Memory B cell (primary cell): ENCODE measurements around the gene KRT24.

Source experiments
- ATAC-seq: fragments of 150-1000 bp; cut with Tn5 transposase; 2 replicates; pipeline ENCODE4 v1.10.0; 2021; ENCODE audit warnings: low read depth, mild to moderate bottlenecking, moderate library complexity
- DNase-seq, 2 donors: peaks; one replicate each; pipeline ENCODE4 v3.0.0; 2022; ENCODE audit warnings: low spot score in 2 of 2
- H3K27ac Mint-ChIP-seq: one replicate; pipeline ENCODE4 v1.8.0; 2022; ENCODE audit warnings: mild to moderate bottlenecking, moderate library complexity, mixed read lengths
- H3K27me3 Mint-ChIP-seq: one replicate; pipeline ENCODE4 v1.8.0; 2022; ENCODE audit warnings: mixed read lengths
- H3K36me3 Mint-ChIP-seq: one replicate; pipeline ENCODE4 v1.8.0; 2022; ENCODE audit warnings: mild to moderate bottlenecking, mixed read lengths
- H3K4me1 Mint-ChIP-seq: one replicate; pipeline ENCODE4 v1.8.0; 2022; ENCODE audit warnings: mixed read lengths
- H3K4me3 Mint-ChIP-seq: one replicate; pipeline ENCODE4 v1.8.0; 2022; ENCODE audit warnings: mild to moderate bottlenecking, moderate library complexity, mixed read lengths
- H3K9me3 Mint-ChIP-seq: one replicate; pipeline ENCODE4 v1.8.0; 2022; ENCODE audit warnings: mixed read lengths

Gene KRT24

GRCh38 chr17:40714473-40714872, 10.9 kb upstream of the KRT24 start:
- Mint-ChIP-seq H3K27me3 (peaks cover 6% of the 10 kb centered on the region), H3K4me3 (no peak overlapping the region), H3K4me1 (no peaks in the 10 kb centered on the region), H3K9me3 (no peaks in the 10 kb centered on the region), H3K36me3 (no peaks in the 10 kb centered on the region), H3K27ac (no peak overlapping the region)
- DNase-seq (no peak), ATAC-seq (no peak)

GRCh38 chr17:40707745-40708144, 4.2 kb upstream of the KRT24 start:
- ATAC-seq, result no peak
- no peaks in the 10 kb centered on the region for H3K36me3 Mint-ChIP-seq
- DNase-seq, result no peak
- no peaks in the 10 kb centered on the region for H3K4me1 Mint-ChIP-seq
- peaks cover 12% of the 10 kb centered on the region for H3K27me3 Mint-ChIP-seq
- H3K27ac Mint-ChIP-seq, result no peak overlapping the region
- no peak overlapping the region for H3K4me3 Mint-ChIP-seq
- H3K9me3 Mint-ChIP-seq, result no peaks in the 10 kb centered on the region

- DNase-seq, result no peak
- Mint-ChIP-seq H3K36me3 (no peaks in the 10 kb centered on the region), H3K4me3 (no peak overlapping the region), H3K9me3 (no peaks in the 10 kb centered on the region), H3K27ac (no peak overlapping the region), H3K4me1 (no peaks in the 10 kb centered on the region), H3K27me3 (peaks cover 14% of the 10 kb centered on the region)
- no peak for ATAC-seq
Observed at GRCh38 chr17:40705584-40705983, 2.0 kb upstream of the KRT24 start.

- no peak for DNase-seq
- no peaks in the 10 kb centered on the region for H3K9me3 Mint-ChIP-seq
- H3K36me3 Mint-ChIP-seq, result no peaks in the 10 kb centered on the region
- H3K27ac Mint-ChIP-seq, result no peak overlapping the region
- H3K4me1 Mint-ChIP-seq, result no peaks in the 10 kb centered on the region
- H3K4me3 Mint-ChIP-seq, result no peak overlapping the region
- H3K27me3 Mint-ChIP-seq, result peaks cover 12% of the 10 kb centered on the region
- no peak for ATAC-seq
Observed at GRCh38 chr17:40702271-40702670, 1.3 kb downstream of the KRT24 start.

- no peak overlapping the region for H3K27ac Mint-ChIP-seq
- peaks cover 10% of the 10 kb centered on the region for H3K27me3 Mint-ChIP-seq
- H3K4me3 Mint-ChIP-seq, result no peak overlapping the region
- DNase-seq, result no peak
- H3K36me3 Mint-ChIP-seq, result no peaks in the 10 kb centered on the region
- no peaks in the 10 kb centered on the region for H3K4me1 Mint-ChIP-seq
- H3K9me3 Mint-ChIP-seq, result no peaks in the 10 kb centered on the region
- no peak for ATAC-seq
Observed at GRCh38 chr17:40699853-40700252, 3.7 kb downstream of the KRT24 start.

- H3K4me3 Mint-ChIP-seq, result no peak overlapping the region
- H3K4me1 Mint-ChIP-seq, result no peaks in the 10 kb centered on the region
- H3K27me3 Mint-ChIP-seq, result peaks cover 8% of the 10 kb centered on the region
- no peak overlapping the region for H3K27ac Mint-ChIP-seq
- no peaks in the 10 kb centered on the region for H3K9me3 Mint-ChIP-seq
- H3K36me3 Mint-ChIP-seq, result no peaks in the 10 kb centered on the region
- ATAC-seq (no peak), DNase-seq (no peak)
Observed at GRCh38 chr17:40699371-40699770, 4.2 kb downstream of the KRT24 start.

GRCh38 chr17:40697297-40697696, 6.3 kb downstream of the KRT24 start:
- no peak for ATAC-seq
- DNase-seq, result no peak
- Mint-ChIP-seq H3K36me3 (no peaks in the 10 kb centered on the region), H3K27me3 (peaks cover 5% of the 10 kb centered on the region), H3K27ac (no peak overlapping the region), H3K4me3 (no peak overlapping the region), H3K4me1 (no peaks in the 10 kb centered on the region), H3K9me3 (no peaks in the 10 kb centered on the region)

GRCh38 chr17:40696651-40697072, 6.9 kb downstream of the KRT24 start:
- ATAC-seq, result no peak

GRCh38 chr17:40695874-40696472, 7.6 kb downstream of the KRT24 start:
- no peaks in the 10 kb centered on the region for H3K9me3 Mint-ChIP-seq
- DNase-seq (no peak), ATAC-seq (no peak)
- H3K4me1 Mint-ChIP-seq, result no peaks in the 10 kb centered on the region
- no peak overlapping the region for H3K27ac Mint-ChIP-seq
- H3K27me3 Mint-ChIP-seq, result peaks cover 2% of the 10 kb centered on the region
- H3K4me3 Mint-ChIP-seq, result no peak overlapping the region
- H3K36me3 Mint-ChIP-seq, result no peaks in the 10 kb centered on the region

More at GRCh38 chr17:40696651-40697072, 6.9 kb downstream of the KRT24 start:
- DNase-seq, result no peak
- Mint-ChIP-seq H3K4me1 (no peaks in the 10 kb centered on the region), H3K9me3 (no peaks in the 10 kb centered on the region), H3K36me3 (no peaks in the 10 kb centered on the region), H3K4me3 (no peak overlapping the region), H3K27ac (no peak overlapping the region), H3K27me3 (peaks cover 3% of the 10 kb centered on the region)

GRCh38 chr17:40694584-40694983, 9.0 kb downstream of the KRT24 start:
- Mint-ChIP-seq H3K9me3 (no peaks in the 10 kb centered on the region), H3K4me3 (no peak overlapping the region), H3K27ac (no peak overlapping the region), H3K36me3 (no peaks in the 10 kb centered on the region), H3K4me1 (no peaks in the 10 kb centered on the region), H3K27me3 (peaks cover 2% of the 10 kb centered on the region)
- no peak for ATAC-seq
- DNase-seq, result no peak

GRCh38 chr17:40687106-40687505, 16.4 kb downstream of the KRT24 start:
- DNase-seq (no peak), ATAC-seq (no peak)
- H3K27me3 Mint-ChIP-seq, result peaks cover 5% of the 10 kb centered on the region
- no peaks in the 10 kb centered on the region for H3K9me3 Mint-ChIP-seq
- H3K4me3 Mint-ChIP-seq, result no peak overlapping the region
- no peaks in the 10 kb centered on the region for H3K36me3 Mint-ChIP-seq
- no peak overlapping the region for H3K27ac Mint-ChIP-seq
- H3K4me1 Mint-ChIP-seq, result no peaks in the 10 kb centered on the region

GRCh38 chr17:40686192-40686591, 17.4 kb downstream of the KRT24 start:
- H3K27ac Mint-ChIP-seq, result no peak overlapping the region
- H3K4me1 Mint-ChIP-seq, result no peaks in the 10 kb centered on the region
- H3K9me3 Mint-ChIP-seq, result no peaks in the 10 kb centered on the region
- peaks cover 8% of the 10 kb centered on the region for H3K27me3 Mint-ChIP-seq
- H3K36me3 Mint-ChIP-seq, result no peaks in the 10 kb centered on the region
- H3K4me3 Mint-ChIP-seq, result no peak overlapping the region
- no peak for ATAC-seq
- DNase-seq, result no peak

- no peak for DNase-seq
- Mint-ChIP-seq H3K27ac (no peak overlapping the region), H3K4me3 (no peak overlapping the region), H3K36me3 (no peaks in the 10 kb centered on the region), H3K9me3 (no peaks in the 10 kb centered on the region), H3K27me3 (peaks cover 13% of the 10 kb centered on the region), H3K4me1 (no peaks in the 10 kb centered on the region)
- no peak for ATAC-seq
Observed at GRCh38 chr17:40680998-40681397, 22.6 kb downstream of the KRT24 start.

- no peak overlapping the region for H3K4me3 Mint-ChIP-seq
- no peak overlapping the region for H3K27ac Mint-ChIP-seq
- H3K4me1 Mint-ChIP-seq, result no peaks in the 10 kb centered on the region
- no peak for ATAC-seq
- no peak for DNase-seq
- H3K36me3 Mint-ChIP-seq, result no peaks in the 10 kb centered on the region
- H3K27me3 Mint-ChIP-seq, result peaks cover 13% of the 10 kb centered on the region
- no peaks in the 10 kb centered on the region for H3K9me3 Mint-ChIP-seq
Observed at GRCh38 chr17:40679523-40679907, 24.0 kb downstream of the KRT24 start.

GRCh38 chr17:40678902-40679522, 24.5 kb downstream of the KRT24 start:
- H3K4me3 Mint-ChIP-seq, result no peak overlapping the region
- H3K4me1 Mint-ChIP-seq, result no peaks in the 10 kb centered on the region
- no peak overlapping the region for H3K27ac Mint-ChIP-seq
- DNase-seq, result no peak
- H3K27me3 Mint-ChIP-seq, result peaks cover 13% of the 10 kb centered on the region
- no peak for ATAC-seq
- no peaks in the 10 kb centered on the region for H3K36me3 Mint-ChIP-seq
- no peaks in the 10 kb centered on the region for H3K9me3 Mint-ChIP-seq
